ENCODE data around the gene PRORP.
"Not testable (repeated sequence)": the region's sequence is repeated elsewhere in the genome, so short reads cannot be mapped to it uniquely, and the experiment has no call there.

Gene PRORP

DNA sequence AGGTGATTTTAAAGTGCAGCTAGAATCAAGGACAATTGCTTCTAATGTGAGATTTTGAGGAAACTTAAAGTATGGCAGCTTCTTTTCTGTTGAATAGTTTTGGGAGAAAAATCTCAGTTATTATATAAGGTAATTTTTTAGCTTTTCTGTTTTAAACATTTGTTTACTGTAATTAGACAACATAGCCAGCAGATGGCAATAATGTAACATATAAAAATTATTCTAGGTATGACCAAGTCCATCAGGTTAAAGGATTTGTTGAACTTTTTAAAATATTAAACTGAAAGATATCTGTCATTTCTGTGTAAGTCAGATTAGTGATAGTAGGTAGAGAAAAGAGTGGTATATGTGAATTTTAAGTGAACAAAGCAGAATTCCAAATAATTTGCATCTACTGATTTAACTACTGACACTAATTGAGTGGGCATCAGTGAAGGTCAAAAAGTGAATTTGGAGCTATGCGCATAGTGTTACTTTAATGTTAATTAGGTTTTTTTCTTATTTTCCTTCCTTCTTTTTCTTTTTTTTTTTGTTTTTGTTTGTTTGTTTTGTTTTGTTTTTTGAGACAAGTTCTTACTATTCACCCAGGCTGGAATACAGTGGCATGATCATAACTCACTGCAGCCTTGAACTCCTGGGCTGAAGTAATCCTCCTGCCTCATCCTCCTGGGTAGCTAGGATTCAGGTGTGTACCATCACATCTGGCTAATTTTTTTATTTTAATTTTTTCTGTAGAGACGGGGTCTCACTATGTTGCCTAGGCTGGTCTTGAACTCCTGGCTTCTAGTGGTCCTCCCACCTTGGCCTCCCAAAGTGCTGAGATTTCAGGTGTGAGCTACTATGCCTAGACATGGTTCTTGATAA, 18.6 kb downstream of the PRORP start:
- DNase-seq = no peak

DNA sequence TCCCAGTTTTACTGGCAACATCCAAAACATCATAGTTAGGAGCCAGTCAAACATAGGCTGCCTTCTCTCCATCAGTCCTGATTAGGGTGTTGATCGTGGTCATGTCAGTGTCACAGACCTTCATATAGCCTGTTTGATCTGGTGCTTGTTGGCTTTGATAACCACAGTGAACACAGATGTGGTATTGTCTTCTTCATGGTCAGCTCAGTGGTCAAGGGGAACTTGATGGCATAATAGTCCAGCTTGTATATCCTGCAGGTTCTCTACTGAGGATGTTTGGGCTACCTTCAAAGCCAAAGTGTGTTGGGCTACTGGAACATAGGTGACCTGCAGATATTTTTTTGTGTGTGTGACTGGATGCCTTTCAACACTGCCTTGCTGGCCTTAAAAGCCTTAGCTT, 21.7 kb downstream of the PRORP start:
- no peak for DNase-seq

DNA sequence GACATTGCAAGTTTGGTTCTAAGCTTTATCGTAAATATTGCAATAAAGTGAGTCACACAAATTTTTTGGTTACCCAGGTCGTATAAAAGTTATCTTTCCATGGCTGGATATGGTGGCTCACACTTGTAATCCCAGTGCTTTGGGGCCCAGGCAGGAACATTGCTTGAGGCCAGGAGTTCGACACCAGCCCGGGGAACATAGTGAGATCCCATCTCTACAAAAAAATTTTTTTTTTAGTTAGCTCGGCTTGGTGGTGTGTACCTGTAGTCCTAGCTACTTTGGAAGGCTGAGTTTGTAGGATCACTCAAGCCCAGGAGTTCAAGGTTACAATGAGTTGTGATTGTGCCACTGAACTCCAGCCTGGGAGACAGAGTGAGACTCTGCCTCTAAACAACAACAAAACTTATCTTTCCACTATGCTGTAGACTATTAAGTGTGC, 24.4 kb downstream of the PRORP start:
- DNase-seq = no peak

DNA sequence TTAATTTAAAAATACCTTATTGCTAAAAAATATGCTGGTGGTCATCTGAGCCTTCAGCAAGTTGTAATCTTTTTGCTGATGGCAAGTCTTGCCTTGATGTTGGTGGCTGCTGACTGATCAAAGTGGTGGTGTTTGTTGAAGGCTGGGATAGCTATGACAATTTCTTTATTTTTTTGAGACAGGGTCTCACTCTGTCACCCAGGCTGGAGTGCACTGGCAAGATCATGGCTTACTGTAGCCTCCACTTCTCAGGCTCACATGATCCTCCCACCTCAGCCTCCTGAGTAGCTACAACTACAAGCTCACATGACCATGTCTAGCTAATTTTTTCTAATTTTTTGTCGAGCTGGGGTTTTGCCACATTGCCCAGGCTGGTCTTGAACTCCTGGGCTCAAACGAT, 24.8 kb downstream of the PRORP start:
- DNase-seq = no peak

DNA sequence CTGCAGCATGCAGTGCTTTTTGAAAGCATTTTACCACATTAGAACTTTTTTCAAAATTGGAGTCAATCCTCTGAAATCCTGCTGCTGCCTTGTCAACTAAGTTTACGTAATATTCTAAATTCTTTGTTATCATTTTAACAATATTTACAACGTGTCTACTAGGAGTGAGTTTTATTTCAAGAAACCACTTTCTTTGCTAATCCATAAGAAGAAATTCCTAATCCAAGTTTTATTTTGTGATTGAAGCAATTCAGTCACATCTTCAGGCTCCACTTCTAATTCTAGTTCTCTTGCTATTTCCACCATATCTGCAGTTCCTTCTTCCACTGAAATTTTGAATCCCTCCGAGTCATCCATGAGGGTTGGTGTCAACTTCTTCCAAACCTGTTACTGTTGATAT, 25.4 kb downstream of the PRORP start:
- no peak for DNase-seq

DNA sequence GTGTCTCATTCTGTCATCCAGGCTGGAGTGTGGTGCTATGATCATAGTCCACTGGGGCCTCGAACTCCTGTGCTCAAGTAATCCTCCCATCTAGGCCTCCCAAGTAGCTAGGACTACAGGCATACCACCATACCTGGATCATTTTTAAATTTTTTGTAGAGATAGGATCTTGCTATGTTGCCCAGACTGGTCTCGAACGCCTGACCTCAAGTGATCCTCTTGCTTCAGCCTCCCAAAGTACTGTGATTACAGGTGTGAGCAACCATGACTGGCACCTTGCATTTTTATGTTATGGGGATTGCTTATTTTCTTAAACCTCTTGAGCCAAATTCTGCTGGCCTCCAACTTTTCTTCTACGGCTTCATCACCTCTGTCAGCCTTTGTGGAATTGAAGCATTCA, 26.9 kb downstream of the PRORP start:
- DNase-seq = no peak

DNA sequence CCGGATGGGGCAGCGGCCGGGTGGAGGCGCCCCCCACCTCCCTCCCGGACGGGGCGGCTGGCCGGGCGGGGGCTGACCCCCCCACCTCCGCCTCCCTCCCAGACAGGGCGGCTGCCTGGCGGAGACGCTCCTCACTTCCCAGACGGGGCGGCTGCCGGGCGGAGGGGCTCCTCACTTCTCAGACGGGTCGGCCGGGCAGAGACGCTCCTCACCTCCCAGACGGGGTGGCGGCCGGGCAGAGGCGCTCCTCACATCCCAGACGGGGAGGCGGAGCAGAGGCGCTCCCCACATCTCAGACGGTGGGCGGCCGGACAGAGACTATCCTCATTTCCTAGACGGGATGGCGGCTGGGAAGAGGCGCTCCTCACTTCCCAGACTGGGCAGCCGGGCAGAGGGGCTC, 30.2 kb downstream of the PRORP start:
- DNase-seq = not testable (repeated sequence)

DNA sequence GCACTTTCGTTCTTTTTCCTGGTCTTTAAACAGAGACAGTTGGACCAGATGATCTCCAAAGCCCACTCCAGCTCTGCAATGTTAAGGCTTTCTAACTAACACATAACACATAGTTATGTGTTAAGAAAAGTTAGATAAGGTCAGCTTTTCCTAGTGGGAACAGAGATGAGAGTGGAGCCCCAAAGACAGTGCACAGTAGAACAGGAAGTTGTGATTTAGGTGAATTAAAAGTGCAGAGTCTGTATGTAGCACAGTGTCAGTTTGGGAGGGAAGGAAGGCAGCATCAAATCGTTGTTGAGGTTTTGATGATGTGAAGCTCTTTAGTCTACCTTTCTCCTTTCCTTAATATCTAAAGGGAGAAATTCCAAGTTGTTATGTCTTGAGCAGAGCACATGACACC, 31.7 kb downstream of the PRORP start:
- DNase-seq = no peak

DNA sequence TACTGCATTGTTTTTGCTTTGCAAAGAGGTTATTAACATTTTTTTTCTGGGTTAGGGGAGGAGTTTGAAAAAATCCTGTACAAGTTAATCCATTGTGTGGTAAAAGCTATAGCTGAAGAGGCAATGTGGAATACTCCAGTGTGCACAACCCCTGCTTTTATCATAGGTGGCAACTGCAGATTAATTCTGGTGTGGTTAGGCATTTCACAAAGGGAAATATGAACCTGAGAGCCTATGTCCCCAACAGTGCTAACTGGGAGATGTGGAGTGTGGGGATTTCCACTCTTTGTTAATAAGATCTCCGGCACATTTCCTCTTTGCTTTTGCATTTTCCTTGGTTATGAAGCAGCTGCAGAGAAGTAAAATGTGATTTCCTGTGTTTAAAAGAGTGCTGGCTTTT, 33.6 kb downstream of the PRORP start:
- no peak for DNase-seq

DNA sequence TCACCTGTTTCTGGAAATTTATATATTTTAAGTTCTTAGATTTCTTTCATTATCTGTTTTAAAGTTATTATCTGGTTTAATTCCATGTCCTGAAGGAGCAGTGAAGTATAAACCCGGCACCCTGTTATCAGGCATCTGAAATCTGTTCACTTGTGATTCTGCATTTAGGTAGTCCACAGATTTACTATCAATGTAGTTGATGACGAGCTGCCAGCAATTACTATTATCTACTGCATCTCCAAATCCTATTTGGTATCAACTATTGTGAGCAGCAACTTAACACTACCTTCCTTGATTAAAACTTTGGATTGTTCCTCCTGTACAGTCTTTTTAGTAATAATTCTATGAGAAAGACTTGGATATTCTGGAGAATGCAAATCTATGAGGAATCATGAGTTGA, 36.1 kb downstream of the PRORP start:
- DNase-seq = no peak

DNA sequence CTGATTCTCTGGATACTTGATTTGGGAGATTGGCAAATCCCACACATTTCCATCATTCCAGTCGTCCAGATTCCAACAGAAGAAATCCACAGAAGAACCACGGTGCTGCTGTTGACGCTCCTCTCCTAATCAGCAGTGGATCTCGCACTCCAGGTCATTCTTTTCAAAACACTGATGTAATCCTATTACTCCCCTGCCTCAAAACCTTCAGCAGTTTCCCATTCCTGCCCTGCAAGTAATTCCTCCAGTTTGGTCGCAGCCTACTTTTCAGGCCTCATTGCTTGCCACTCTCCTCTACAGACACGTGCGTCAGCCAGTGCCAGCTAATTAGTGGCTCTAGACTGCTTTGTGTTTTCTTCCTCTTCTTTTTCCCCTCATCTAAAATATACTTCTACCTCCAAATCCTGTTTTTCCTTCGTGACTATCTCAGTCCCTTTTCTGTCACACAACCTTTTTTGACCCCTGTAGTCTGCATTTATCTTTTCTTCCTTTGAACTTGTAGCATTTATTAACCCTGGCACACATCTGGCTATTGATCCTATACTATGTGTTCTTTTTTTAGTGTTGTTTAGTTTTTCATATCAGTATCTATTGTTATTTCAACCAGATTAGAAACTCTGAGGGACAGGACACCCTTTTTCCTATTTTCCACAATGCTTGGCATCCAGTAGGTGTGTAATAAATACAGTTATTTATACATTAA, 36.8 kb downstream of the PRORP start:
- no peak for DNase-seq

DNA sequence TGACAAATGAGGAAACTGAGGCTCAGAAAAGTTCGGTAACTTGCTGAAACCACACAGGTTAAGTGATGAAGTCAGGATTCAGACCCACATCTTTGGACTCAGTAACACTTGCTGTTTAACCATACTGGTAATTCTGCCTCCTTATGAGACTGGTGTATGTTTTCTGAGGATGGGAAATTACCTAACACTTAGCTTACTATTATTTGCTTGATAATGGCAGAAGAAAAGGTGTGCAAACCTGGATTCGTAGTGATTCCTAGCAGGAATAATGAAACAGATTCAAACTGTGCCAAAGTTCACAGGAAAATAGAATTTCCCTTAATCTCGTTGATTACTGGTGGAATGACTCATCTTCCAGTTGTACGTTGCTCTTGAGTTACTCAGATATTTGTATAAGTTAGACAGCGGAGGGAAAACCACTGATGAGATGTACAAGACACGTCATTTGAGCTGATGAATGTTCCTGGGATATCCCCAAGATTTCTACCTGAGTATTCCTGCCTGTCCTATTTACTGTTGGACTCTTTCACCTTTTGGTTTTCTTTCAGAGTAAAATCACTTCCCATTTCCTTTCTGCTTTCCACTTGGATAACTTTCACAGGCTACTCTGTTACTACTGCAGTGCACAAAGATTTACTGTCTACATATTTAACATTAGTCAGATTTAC, 37.5 kb downstream of the PRORP start:
- no peak for DNase-seq

DNA sequence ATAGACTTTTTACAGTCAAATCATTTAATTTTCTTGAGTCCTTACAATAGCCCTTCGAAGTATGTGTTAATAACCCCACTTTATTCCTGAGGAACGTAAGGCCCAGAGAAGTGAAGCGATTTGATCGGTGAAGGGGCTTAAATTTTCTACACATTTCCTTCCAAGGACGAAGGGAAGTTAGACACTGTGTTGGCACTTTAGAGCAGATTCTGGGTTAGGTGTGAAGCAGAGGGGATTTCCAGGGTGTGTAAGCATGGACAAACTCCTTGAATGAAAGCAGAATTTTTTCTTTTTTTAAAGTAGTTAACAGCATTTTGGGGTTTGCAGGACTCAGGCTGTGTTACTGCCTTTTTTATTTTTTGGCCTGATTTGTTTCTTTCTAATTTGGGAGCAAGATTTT, 38.9 kb downstream of the PRORP start:
- no peak for DNase-seq

DNA sequence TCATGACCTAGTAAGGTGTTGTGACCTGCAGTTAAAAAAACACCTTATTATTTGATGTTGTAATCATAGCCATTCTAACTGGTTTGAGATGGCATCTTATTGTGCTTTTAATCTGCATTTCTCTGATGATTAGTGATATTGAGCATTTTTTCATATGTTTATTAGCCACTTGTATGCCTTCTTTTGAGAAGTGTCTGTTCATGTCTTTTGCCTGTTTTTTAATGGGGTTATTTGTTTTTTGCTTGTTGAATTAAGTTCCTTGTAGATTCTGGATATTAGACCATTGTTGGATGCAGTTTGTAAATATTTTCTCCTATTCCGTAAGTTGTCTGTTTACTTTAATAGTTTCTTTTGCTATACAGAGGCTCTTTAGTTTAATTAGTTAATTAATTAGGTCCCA, 41.0 kb downstream of the PRORP start:
- DNase-seq = no peak

DNA sequence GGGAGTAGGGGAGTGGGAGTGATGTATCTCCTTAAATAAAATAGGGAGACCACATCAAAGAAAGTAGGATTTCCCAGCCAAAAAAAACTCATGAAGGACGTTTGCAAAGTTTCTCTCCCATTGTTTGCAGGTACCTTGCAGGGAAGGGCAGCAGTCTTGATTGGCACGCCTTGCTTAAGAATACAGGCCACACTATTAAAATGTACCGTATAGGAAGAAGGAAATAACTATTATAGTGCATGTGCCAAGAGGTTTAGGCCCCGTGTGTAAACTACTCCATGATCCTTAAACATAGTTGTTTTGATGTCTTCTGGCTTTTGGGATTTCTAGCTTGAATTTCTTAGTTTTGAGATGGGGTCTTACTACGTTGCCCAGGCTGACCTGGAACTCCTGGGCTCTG, 42.5 kb downstream of the PRORP start:
- no peak for DNase-seq

DNA sequence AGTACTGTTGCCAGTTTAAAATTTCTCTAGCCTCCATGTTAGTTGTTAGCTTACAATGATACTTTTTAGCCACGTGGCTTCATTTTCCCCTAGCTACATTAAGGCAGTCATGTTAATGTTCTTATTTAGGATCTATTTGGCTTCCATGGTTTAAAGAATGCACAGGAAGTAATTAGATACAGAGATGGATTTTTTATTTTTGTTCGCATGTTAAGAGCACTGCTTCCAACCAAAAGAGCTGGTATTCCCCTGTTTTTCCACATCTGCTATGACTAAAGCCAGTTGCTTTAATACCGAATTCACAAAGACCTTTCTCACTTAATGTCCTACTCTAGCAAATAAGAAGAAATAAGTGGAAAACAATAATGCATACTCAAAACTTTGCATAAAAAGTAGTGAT, 45.1 kb downstream of the PRORP start:
- no peak for DNase-seq
